GM12878 (cell line): ENCODE measurements around the gene LRRC41. TPM values are rescaled to one million over a fixed set of nuclear protein-coding genes. Genes with fewer than 3 reads are reported as not detected.

ENCODE experiments used
- ATAC-seq: fragments of 200-7000 bp; cut with Tn5 transposase; 3 replicates; pipeline ENCODE4 v1.9.1; 2020; ENCODE audit warnings: mild to moderate bottlenecking, moderate library complexity
- BruUV-seq: library from RNA; stranded (reverse); fragments of 400-500 nt; replicated peaks from 2 replicates; lab custom pipeline; 2021; lab: Mats Ljungman, UMichigan
- CTCF ChIA-PET: fragments of 300-600 bp; sonication (Branson Sonifier 250); formaldehyde crosslinking; extraction: SDS; loops from one replicate; lab custom pipeline; 2021; ENCODE audit warnings: inconsistent platforms; lab: Yijun Ruan, JAX
- POLR2A ChIA-PET: fragments of 350-600 bp; formaldehyde crosslinking; extraction: SDS; loops from one replicate; lab custom pipeline; 2021; ENCODE audit warnings: inconsistent platforms; lab: Charles Lee
- RAD21 ChIA-PET: fragments of 300-600 bp; sonication (Branson Sonifier 250); formaldehyde crosslinking; loops from one replicate; lab custom pipeline; 2023; ENCODE audit warnings: antibody characterized with exemption; ENCODE audit not compliant: unreplicated experiment; lab: Charles Lee
- SMC1A ChIA-PET: fragments of 300-600 bp; sonication (Branson Sonifier 250); formaldehyde crosslinking; loops from one replicate; lab custom pipeline; 2023; ENCODE audit not compliant: unreplicated experiment, uncharacterized antibody; lab: Charles Lee
- DNase-seq: peaks from one replicate; pipeline ENCODE4 v3.0.0-alpha.2; 2011; ENCODE audit warnings: low read depth, low spot score
- FAIRE-seq: peaks from 3 replicates; lab custom pipeline; 2011; peaks lifted over from hg19 to GRCh38; lab: Jason Lieb, UNC
- H2AFZ ChIP-seq: 2 replicates; pipeline ENCODE4 v1.6.0; 2011; ENCODE audit warnings: low read depth, low read length, control low read depth; ENCODE audit not compliant: control insufficient read depth
- H3K27ac ChIP-seq: 2 replicates; pipeline ENCODE4 v1.5.1; 2011; ENCODE audit warnings: control low read depth; ENCODE audit not compliant: control insufficient read depth, insufficient read depth
- H3K27me3 ChIP-seq, 2 experiments: replicated peaks in 1 of 2; 2 replicates each; pipeline versions ENCODE4 v1.6.0 to v1.6.1; 2011; ENCODE audit warnings: low read length in 1 of 2; ENCODE audit not compliant: control insufficient read depth in 2 of 2, insufficient read depth in 2 of 2
- H3K36me3 ChIP-seq, 2 experiments: 2 replicates each; pipeline ENCODE4 v1.5.1; 2011; ENCODE audit warnings: low read length in 1 of 2; ENCODE audit not compliant: control insufficient read depth in 2 of 2, insufficient read depth in 2 of 2
- H3K4me1 ChIP-seq: 2 replicates; pipeline ENCODE4 v1.6.1; 2011; ENCODE audit warnings: mild to moderate bottlenecking, low read length, moderate library complexity, mixed read lengths; ENCODE audit not compliant: control insufficient read depth, insufficient read depth
- H3K4me2 ChIP-seq: 2 replicates; pipeline ENCODE4 v1.6.0; 2011; ENCODE audit warnings: control low read depth; ENCODE audit not compliant: control insufficient read depth, insufficient read depth
- H3K4me3 ChIP-seq: fragments of 200-600 bp; sonication (generic); 2 replicates; pipeline ENCODE4 v1.5.1; 2016
- H3K79me2 ChIP-seq: 2 replicates; pipeline ENCODE4 v1.6.0; 2011; ENCODE audit warnings: low read length; ENCODE audit not compliant: control insufficient read depth, insufficient read depth
- H3K9ac ChIP-seq: 2 replicates; pipeline ENCODE4 v1.8.0; 2011; ENCODE audit warnings: low read length, control low read depth, mixed read lengths; ENCODE audit not compliant: control insufficient read depth, insufficient read depth
- H3K9me3 ChIP-seq: replicated peaks from 3 replicates; pipeline ENCODE4 v1.5.1; 2011; ENCODE audit warnings: mild to moderate bottlenecking, low read length; ENCODE audit not compliant: control insufficient read depth, insufficient read depth
- H4K20me1 ChIP-seq: 2 replicates; pipeline ENCODE4 v1.6.0; 2011; ENCODE audit not compliant: control insufficient read depth, insufficient read depth
- EP300 ChIP-seq, 2 experiments: fragments of 150-350 bp in 1 of 2; IDR thresholded peaks; 2 replicates each; pipeline ENCODE4 v1.6.1; 2011 to 2012; ENCODE audit warnings: low read depth in 2 of 2, low read length in 2 of 2, borderline replicate concordance in 1 of 2, improper control_type of control experiment in 1 of 2, inconsistent platforms in 1 of 2; ENCODE audit not compliant: control insufficient read depth in 1 of 2
- FOXK2 ChIP-seq: fragments of 450-650 bp; IDR thresholded peaks from 2 replicates; pipeline ENCODE4 v1.6.1; 2017; ENCODE audit warnings: mild to moderate bottlenecking, moderate library complexity
- MEF2B ChIP-seq: fragments of 450-650 bp; IDR thresholded peaks from 2 replicates; pipeline ENCODE4 v1.6.1; 2018; ENCODE audit warnings: mild to moderate bottlenecking, moderate library complexity; ENCODE audit not compliant: partially characterized antibody, poor library complexity, severe bottlenecking
- MYB ChIP-seq: fragments of 150-350 bp; IDR thresholded peaks from 2 replicates; pipeline ENCODE4 v1.6.1; 2014; ENCODE audit warnings: mild to moderate bottlenecking, low read depth, low read length, borderline replicate concordance
- NRF1 ChIP-seq: conservative IDR thresholded peaks from 2 replicates; pipeline ENCODE4 v1.6.1; 2011; ENCODE audit warnings: mild to moderate bottlenecking, low read depth, low read length, improper control_type of control experiment
- POU2F2 ChIP-seq: IDR thresholded peaks from 3 replicates; pipeline ENCODE4 v1.6.1; 2011; ENCODE audit warnings: low read depth, mild to moderate bottlenecking, low read length, borderline replicate concordance
- WRNIP1 ChIP-seq: IDR thresholded peaks from 2 replicates; pipeline ENCODE4 v1.6.1; 2011; ENCODE audit warnings: low read depth, low read length, improper control_type of control experiment, borderline replicate concordance
- WGBS: methylation state at CpG from one replicate; pipeline ENCODE4 v1.1.6; 2016; ENCODE audit warnings: low lambda C conversion rate; ENCODE audit not compliant: insufficient replicate concordance, insufficient coverage; ENCODE audit errors: missing lambda C conversion rate; 5-methylcytosine and 5-hydroxymethylcytosine counted together
- in situ Hi-C: fragments of 300-500 bp; cut with MboI; formaldehyde crosslinking; loops from 9 replicates; pipeline ENCODE4 v1.14.3; 2018; ENCODE audit warnings: mixed read lengths
- intact Hi-C: fragments of 100-400 bp; cut with micrococcal nuclease; formaldehyde crosslinking; loops from one replicate; pipeline ENCODE4 v1.14.2; 2022; ENCODE audit not compliant: unreplicated experiment
- polyA plus RNA-seq, 11 experiments: library from polyadenylated mRNA; depleted of rRNA in 4 of 11; unstranded in 6 of 11; stranded (reverse) in 5 of 11; fragments of >200 nt; fragmentation: Nextera tagmentation in 4 of 11; fragmentation: Illumina TruSeq in 1 of 11; extraction: Ambion mirVana in 4 of 11; extraction: Trizol in 1 of 11; gene quantifications; 1 replicate in 1 of 11; 2 replicates in 10 of 11; pipeline versions ENCODE4 v1.2.1 to v1.2.3, GENCODE V29; 2011 to 2016; ENCODE audit warnings: inconsistent platforms in 2 of 11, missing spikeins in 2 of 11, low read depth in 1 of 11
- total RNA-seq, 4 experiments: library from RNA; depleted of rRNA in 3 of 4; stranded (reverse); fragments of >200 nt in 3 of 4; fragmentation: Illumina TruSeq in 1 of 4; extraction: Trizol in 1 of 4; gene quantifications; 2 replicates each; pipeline versions ENCODE4 v1.2.1 to v1.2.3, GENCODE V29; 2013 to 2021
- TF ChIP-seq, protein P1 (sequence below): fragments of 450-650 bp; IDR thresholded peaks from 2 replicates; pipeline ENCODE4 v1.6.1; 2016; ENCODE audit warnings: mild to moderate bottlenecking

Gene LRRC41
- total and polyA plus RNA-seq, 10 of the 15 experiments (the other 5 are each of a cell fraction or from before 2014, with no cell fraction given) = 12.0 to 79.9 (median 48.5) TPM

DNA sequence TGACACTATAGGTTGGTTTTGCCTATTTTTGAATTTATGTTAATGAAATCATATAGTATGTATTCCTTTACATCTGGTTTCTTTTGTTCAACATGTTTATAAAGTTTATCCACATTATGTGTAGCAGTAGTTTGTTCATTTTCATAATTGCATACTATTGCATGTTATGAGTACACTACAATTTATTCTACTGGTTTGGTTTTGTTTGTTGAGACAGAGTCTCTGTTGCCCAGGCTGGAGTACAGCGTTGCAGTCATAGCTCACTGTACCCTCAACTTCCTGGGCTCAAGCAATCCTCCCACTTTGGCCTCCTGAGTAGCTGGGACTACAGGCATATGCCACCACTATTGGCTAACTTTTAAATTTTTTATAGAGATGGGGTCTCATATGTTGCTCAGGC is 34.8 kb downstream of the LRRC41 start:
- 94% methylated on average over 1 of the region's 1 CpG for WGBS
- intact Hi-C loops = no loop called here
- no peak for ATAC-seq
- TF ChIP-seq WRNIP1 = no peak
- TF ChIP-seq POU2F2 = no peak
- no peak for TF ChIP-seq FOXK2
- TF ChIP-seq, protein P1, sequence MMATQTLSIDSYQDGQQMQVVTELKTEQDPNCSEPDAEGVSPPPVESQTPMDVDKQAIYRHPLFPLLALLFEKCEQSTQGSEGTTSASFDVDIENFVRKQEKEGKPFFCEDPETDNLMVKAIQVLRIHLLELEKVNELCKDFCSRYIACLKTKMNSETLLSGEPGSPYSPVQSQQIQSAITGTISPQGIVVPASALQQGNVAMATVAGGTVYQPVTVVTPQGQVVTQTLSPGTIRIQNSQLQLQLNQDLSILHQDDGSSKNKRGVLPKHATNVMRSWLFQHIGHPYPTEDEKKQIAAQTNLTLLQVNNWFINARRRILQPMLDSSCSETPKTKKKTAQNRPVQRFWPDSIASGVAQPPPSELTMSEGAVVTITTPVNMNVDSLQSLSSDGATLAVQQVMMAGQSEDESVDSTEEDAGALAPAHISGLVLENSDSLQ = no peak
- TF ChIP-seq NRF1 = no peak
- TF ChIP-seq MEF2B = no peak
- TF ChIP-seq MYB = no peak
- no peak for TF ChIP-seq EP300 (IDR thresholded peaks at IDR 0.05; ENCODE audit: borderline replicate concordance in 1 of 2, control insufficient read depth in 1 of 2, low read depth in 2 of 2, low read length in 2 of 2)
- no peak for DNase-seq
- ChIA-PET CTCF (no interaction called here), POLR2A (interaction anchor here (0.9 kb wide), 1 partner anchor 12 kb away, joined by 7 read pairs; no protein-coding TSS in a partner anchor), RAD21 (no interaction called here), SMC1A (no interaction called here)
- H3K9me3 ChIP-seq = no peaks in the 10 kb centered on the region
- H3K27ac ChIP-seq = no peak overlapping the region
- H4K20me1 ChIP-seq = peaks cover 2% of the 10 kb centered on the region; the same call in 1 of the 2 replicates
- no peaks in the 10 kb centered on the region for H3K4me1 ChIP-seq
- H2AFZ ChIP-seq = no peak overlapping the region
- no peaks in the 10 kb centered on the region for H3K27me3 ChIP-seq
- no peak overlapping the region for H3K9ac ChIP-seq
- no peak overlapping the region for H3K4me2 ChIP-seq
- no peak for FAIRE-seq
- BruUV-seq = no TSS peak
- no peaks in the 10 kb centered on the region for H3K79me2 ChIP-seq
- in situ Hi-C loops = no loop called here
- no peak overlapping the region for H3K4me3 ChIP-seq
- peaks cover 36 to 41% of the 10 kb centered on the region in 2 experiments for H3K36me3 ChIP-seq
